Panc1 (cell line): ENCODE measurements around the gene ABI3BP.

ENCODE experiments used
- POLR2AphosphoS5 ChIP-seq: IDR thresholded peaks from 2 replicates; pipeline ENCODE4 v1.6.1; 2012; ENCODE audit warnings: mild to moderate bottlenecking, low read depth, low read length, moderate library complexity
- SIN3A ChIP-seq: IDR thresholded peaks from 2 replicates; pipeline ENCODE4 v1.6.1; 2012; ENCODE audit warnings: low read depth, mild to moderate bottlenecking, low read length, moderate library complexity, borderline replicate concordance; ENCODE audit not compliant: insufficient read depth
- TCF7L2 ChIP-seq: IDR thresholded peaks from 2 replicates; pipeline ENCODE4 v1.6.1; 2011; ENCODE audit warnings: mild to moderate bottlenecking, low read depth, low read length, inconsistent platforms
- TF ChIP-seq, protein P1 (sequence below): fragments of 450-650 bp; IDR thresholded peaks from 2 replicates; pipeline ENCODE4 v1.5.1; 2017; ENCODE audit warnings: mild to moderate bottlenecking

DNA sequence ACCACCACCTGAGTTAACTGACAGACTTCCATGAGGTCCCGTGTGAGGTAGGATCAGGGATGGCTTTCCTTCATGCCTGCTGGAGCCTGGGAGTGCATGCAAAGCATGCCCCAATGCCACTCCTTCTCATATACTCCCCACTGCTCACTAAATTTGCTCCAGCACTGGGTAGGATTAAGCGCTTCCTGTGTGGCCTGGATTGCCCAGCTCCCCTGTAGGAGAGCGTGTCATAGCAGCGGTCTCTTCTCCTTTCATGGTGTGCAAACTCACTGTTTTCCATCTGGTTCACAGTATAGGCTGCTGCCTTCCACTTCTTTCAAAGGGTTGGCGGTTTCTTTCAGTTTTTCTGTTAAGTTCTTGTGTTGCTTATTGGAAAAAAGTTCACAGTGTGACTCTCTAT is 34.1 kb upstream of the ABI3BP start:
- TF ChIP-seq, protein P1, sequence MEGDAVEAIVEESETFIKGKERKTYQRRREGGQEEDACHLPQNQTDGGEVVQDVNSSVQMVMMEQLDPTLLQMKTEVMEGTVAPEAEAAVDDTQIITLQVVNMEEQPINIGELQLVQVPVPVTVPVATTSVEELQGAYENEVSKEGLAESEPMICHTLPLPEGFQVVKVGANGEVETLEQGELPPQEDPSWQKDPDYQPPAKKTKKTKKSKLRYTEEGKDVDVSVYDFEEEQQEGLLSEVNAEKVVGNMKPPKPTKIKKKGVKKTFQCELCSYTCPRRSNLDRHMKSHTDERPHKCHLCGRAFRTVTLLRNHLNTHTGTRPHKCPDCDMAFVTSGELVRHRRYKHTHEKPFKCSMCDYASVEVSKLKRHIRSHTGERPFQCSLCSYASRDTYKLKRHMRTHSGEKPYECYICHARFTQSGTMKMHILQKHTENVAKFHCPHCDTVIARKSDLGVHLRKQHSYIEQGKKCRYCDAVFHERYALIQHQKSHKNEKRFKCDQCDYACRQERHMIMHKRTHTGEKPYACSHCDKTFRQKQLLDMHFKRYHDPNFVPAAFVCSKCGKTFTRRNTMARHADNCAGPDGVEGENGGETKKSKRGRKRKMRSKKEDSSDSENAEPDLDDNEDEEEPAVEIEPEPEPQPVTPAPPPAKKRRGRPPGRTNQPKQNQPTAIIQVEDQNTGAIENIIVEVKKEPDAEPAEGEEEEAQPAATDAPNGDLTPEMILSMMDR, result no peak
- TF ChIP-seq POLR2AphosphoS5, result no peak
- no peak for TF ChIP-seq TCF7L2
- TF ChIP-seq SIN3A, result no peak
